ENCODE results near the gene ITSN2.
"Not testable (repeated sequence)": the region's sequence is repeated elsewhere in the genome, so short reads cannot be mapped to it uniquely, and the experiment has no call there.

The ITSN2 gene

DNA sequence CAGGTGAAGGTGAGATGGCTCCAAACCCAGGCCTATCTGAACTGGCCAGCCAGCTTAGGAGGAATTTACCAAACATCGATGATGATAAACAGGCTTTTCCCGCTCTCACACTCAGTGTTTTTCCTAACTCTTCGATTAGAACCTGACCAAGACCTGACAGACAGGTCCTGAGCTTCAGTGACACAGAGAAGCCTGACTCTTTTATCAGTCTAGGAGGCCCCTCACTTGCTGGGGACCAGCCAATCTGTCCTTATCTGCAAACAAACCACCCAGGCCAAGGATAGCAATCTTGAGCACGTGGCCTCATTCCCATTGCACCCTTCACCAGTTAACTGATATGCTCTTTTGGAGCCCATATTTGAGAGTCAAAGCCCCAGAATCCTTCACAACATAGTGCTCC is 1.9 kb upstream of the ITSN2 start:
- FAIRE-seq (no peak), DNase-seq (ENCODE audit: insufficient read length, low spot score) (no peak)
- TF ChIP-seq, protein P1, sequence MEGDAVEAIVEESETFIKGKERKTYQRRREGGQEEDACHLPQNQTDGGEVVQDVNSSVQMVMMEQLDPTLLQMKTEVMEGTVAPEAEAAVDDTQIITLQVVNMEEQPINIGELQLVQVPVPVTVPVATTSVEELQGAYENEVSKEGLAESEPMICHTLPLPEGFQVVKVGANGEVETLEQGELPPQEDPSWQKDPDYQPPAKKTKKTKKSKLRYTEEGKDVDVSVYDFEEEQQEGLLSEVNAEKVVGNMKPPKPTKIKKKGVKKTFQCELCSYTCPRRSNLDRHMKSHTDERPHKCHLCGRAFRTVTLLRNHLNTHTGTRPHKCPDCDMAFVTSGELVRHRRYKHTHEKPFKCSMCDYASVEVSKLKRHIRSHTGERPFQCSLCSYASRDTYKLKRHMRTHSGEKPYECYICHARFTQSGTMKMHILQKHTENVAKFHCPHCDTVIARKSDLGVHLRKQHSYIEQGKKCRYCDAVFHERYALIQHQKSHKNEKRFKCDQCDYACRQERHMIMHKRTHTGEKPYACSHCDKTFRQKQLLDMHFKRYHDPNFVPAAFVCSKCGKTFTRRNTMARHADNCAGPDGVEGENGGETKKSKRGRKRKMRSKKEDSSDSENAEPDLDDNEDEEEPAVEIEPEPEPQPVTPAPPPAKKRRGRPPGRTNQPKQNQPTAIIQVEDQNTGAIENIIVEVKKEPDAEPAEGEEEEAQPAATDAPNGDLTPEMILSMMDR (IDR thresholded peaks at IDR 0.05; ENCODE audit: insufficient read depth, missing control alignments), result no peak

DNA sequence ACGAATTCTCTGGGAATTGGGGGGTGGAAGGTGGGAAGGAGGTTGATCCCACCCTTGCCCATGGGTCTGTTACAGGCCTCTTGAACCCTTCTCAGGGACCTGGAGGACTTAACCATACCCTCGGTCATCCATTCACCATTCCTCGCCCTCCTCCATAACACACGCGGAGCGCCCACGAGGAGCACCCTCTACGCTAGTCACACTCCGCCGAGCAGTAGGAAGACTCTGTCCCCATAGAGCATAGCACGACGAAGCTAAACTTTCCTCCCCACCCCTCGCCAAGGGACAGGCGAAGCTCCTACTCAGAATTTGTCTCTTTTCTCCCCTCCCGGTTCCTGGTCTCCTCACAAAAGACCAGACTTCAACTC is 611 bp upstream of the ITSN2 start:
- DNase-seq (ENCODE audit: insufficient read length, low spot score) (no peak), FAIRE-seq (no peak)
- TF ChIP-seq, protein P1 (IDR thresholded peaks at IDR 0.05; ENCODE audit: insufficient read depth, missing control alignments), result no peak

DNA sequence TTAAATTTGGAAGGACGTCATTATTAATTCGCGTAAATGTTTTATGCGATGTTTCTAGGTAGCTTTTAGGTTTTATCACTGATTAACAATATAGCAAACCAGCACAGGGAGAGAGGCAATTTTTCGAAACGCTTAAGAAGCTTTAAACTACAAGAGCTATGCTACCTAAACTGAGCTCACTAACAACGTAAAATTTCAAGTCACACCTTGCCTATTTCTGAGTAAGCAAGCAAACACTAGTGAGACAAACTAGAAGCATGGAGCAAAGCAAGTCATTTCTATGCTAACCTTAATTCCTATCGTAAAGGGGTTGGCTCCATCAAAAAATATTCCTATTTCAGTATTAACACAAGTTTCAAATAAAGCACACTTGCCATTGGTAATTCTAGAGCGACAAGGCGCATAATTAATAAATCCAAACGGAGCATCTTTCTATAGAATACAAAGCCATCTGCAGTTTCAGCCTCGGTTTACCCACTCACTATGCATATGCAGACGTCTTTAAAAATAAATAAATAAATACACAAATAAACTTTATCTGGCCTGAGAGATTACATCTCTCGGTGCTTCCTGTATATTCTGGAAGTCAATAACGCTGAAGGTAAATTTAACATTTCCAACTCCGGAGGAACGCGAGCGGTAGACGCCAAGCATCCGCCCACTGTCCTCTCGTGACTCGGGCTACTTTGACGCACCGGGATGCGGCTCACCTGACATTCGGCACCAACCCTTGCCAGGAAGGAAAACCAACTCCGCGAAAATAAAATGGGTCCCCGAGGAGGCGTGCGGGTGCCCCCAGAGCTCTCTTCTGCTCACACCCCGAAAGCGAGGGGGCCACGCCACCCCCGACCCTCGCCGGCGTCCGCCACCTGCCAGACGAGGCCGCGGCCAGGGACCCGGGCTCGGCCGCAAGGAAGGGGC is 947 bp downstream of the ITSN2 start:
- no peak for DNase-seq (ENCODE audit: insufficient read length, low spot score)
- TF ChIP-seq, protein P1 (IDR thresholded peaks at IDR 0.05; ENCODE audit: insufficient read depth, missing control alignments), result no peak
- no peak for FAIRE-seq

DNA sequence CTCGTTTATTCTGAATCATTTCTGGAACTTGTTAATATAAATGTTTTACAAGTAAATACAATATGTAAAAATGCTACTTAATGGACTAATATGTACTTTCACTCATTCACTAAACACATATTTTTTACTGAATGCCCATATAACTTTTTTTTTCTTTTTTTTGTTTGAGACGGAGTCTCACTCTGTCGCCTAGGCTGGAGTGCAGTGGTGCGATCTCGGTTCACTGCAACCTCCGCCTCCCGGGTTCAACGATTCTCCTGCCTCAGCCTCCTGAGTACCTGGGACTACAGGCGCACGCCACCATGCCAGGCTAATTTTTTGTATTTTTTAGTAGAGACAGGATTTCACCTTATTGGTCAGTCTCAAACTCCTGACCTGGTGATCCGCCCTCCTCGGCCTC is 2.6 kb downstream of the ITSN2 start:
- not testable (repeated sequence) for DNase-seq (ENCODE audit: insufficient read length, low spot score); FAIRE-seq

DNA sequence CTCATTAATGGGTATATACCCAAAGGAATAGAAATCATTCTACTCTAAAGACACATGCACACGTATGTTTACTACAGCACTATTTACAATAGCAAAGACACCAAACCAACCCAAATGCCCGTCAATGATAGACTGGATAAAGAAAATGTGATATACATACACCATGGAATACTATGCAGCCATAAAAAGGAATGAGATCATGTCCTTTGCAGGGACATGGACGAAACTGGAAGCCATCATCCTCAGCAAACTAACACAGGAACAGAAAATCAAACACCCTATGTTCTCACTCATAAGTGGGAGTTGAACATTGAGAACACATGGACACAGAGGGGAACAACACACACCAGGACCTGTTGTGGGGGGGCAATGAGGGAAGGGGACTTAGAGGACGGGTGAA is 3.2 kb downstream of the ITSN2 start:
- not testable (repeated sequence) for DNase-seq (ENCODE audit: insufficient read length, low spot score); FAIRE-seq

DNA sequence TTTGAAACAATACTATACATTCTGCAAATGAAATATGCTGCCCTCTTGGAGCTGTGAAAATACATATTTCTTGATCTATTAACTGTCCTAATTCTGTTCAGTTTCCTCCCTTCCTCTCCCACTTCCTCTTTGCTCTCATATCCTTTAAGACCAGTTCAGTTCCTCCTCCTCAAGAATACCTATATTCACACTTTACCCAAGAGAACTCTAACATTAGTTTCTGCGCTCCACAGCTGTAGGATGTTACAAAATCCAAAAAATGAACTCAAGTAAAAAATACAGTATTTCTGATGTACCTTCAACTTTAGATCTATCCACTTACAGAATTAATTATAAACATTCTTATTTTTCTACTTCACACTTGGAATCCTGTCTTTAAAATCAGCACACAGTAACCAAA is 5.4 kb downstream of the ITSN2 start:
- TF ChIP-seq, protein P1 (IDR thresholded peaks at IDR 0.05; ENCODE audit: insufficient read depth, missing control alignments), result no peak
- FAIRE-seq (no peak), DNase-seq (ENCODE audit: insufficient read length, low spot score) (no peak)

DNA sequence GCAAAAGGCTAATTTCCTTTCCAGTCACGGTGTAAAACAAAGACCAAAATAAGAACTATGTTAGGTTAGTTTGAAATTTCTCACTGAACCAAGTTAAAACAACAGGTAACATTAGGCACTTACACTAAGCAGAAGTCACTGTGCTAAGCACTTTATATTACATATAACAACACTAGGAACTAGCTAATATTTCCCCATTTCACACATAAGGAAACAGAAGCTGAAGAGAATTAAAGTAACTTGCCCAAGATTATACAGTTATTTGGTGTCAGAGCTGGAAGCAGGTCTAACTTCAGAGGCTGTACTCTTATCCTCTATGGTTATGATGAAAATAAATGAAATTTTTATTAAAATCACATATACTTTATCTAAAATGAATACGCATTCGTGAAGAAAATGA is 5.9 kb downstream of the ITSN2 start:
- FAIRE-seq (no peak), DNase-seq (ENCODE audit: insufficient read length, low spot score) (no peak)
- TF ChIP-seq, protein P1 (IDR thresholded peaks at IDR 0.05; ENCODE audit: insufficient read depth, missing control alignments), result no peak

DNA sequence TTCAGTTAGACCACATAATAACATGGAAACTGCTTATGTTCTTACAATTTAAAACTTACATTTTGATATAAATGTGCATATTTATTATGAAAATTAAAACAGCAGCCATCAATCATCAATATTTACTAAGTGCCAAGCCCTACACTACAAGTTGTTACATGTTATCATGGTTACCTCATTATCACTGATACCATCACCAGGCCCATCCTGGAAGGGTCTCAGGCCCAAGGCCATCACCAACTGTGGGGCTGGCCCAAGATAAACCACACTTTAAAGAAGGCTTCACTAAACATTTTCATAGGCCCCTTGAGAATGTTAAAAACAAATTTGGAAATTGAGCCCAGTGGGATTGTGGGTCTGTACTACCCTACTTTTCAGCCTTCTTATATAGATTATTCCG is 6.4 kb downstream of the ITSN2 start:
- TF ChIP-seq, protein P1 (IDR thresholded peaks at IDR 0.05; ENCODE audit: insufficient read depth, missing control alignments), result no peak
- no peak for DNase-seq (ENCODE audit: insufficient read length, low spot score)
- no peak for FAIRE-seq

Data from D721Med (cell line).